ENCODE measurements around the gene IARS2.

GRCh38 chr1:220046052-220046930 lies 47.6 kb upstream of the IARS2 start, which contains the start of gene EPRS1:
- TF ChIP-seq, protein P1, sequence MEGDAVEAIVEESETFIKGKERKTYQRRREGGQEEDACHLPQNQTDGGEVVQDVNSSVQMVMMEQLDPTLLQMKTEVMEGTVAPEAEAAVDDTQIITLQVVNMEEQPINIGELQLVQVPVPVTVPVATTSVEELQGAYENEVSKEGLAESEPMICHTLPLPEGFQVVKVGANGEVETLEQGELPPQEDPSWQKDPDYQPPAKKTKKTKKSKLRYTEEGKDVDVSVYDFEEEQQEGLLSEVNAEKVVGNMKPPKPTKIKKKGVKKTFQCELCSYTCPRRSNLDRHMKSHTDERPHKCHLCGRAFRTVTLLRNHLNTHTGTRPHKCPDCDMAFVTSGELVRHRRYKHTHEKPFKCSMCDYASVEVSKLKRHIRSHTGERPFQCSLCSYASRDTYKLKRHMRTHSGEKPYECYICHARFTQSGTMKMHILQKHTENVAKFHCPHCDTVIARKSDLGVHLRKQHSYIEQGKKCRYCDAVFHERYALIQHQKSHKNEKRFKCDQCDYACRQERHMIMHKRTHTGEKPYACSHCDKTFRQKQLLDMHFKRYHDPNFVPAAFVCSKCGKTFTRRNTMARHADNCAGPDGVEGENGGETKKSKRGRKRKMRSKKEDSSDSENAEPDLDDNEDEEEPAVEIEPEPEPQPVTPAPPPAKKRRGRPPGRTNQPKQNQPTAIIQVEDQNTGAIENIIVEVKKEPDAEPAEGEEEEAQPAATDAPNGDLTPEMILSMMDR (IDR thresholded peaks at IDR 0.05) = peak; percentile 42 to 91 (median 71)
- TF ChIP-seq POLR2AphosphoS5 (IDR thresholded peaks at IDR 0.05) = peak; percentile 96
- peak; percentile 59 for TF ChIP-seq POLR2A (IDR thresholded peaks at IDR 0.05)
